Activated T-helper 2 cell treated with anti-CD3 and anti-CD28 coated beads, Interferon-gamma antibody, Interleukin-2, Interleukin-4, amounts not matched to agents 10 μg/mL and 5 μg/mL and 100 μg/mL, durations not matched to agents 14 hours and 24 hours and 36 hours (primary cell): ENCODE measurements around the gene ADRA2C. TPM values are rescaled to one million over a fixed set of nuclear protein-coding genes. Genes with fewer than 3 reads are reported as not detected.

Experiments used
- DNase-seq: peaks from one replicate; pipeline ENCODE4 v3.0.0; 2021; ENCODE audit warnings: low spot score
- H3K27ac Mint-ChIP-seq: one replicate; pipeline ENCODE4 v1.8.0; 2021; ENCODE audit warnings: mixed read lengths
- H3K27me3 Mint-ChIP-seq: one replicate; pipeline ENCODE4 v1.8.0; 2021; ENCODE audit warnings: low read depth, mixed read lengths
- H3K36me3 Mint-ChIP-seq: one replicate; pipeline ENCODE4 v1.8.0; 2021; ENCODE audit warnings: low read depth, mixed read lengths
- H3K4me1 Mint-ChIP-seq: one replicate; pipeline ENCODE4 v1.8.0; 2021; ENCODE audit warnings: low read depth, mixed read lengths
- H3K4me3 Mint-ChIP-seq: one replicate; pipeline ENCODE4 v1.8.0; 2021; ENCODE audit warnings: low read depth, mild to moderate bottlenecking, moderate library complexity, mixed read lengths
- H3K9me3 Mint-ChIP-seq: one replicate; pipeline ENCODE4 v1.8.0; 2021; ENCODE audit warnings: mixed read lengths
- intact Hi-C: fragments of 100-400 bp; cut with micrococcal nuclease; formaldehyde crosslinking; loops from one replicate; pipeline ENCODE4 v1.15.1; 2023
- total RNA-seq: library from RNA; stranded (reverse); gene quantifications from 2 replicates; pipeline ENCODE4 v1.2.3, GENCODE V29; 2022

ADRA2C gene
- total RNA-seq, 1 donor from 2014 or later = not detected

GRCh38 chr4:3741217-3742011, 24.8 kb upstream of the ADRA2C start:
- Mint-ChIP-seq H3K9me3 (peaks cover 13% of the 10 kb centered on the region), H3K4me1 (no peaks in the 10 kb centered on the region), H3K27me3 (peaks cover 13% of the 10 kb centered on the region), H3K36me3 (no peaks in the 10 kb centered on the region), H3K4me3 (no peak overlapping the region), H3K27ac (no peak overlapping the region)
- no peak for DNase-seq
- intact Hi-C loops = no loop called here

- H3K27ac Mint-ChIP-seq = no peak overlapping the region
- no peaks in the 10 kb centered on the region for H3K36me3 Mint-ChIP-seq
Measured at GRCh38 chr4:3742610-3743009, 23.6 kb upstream of the ADRA2C start.

GRCh38 chr4:3744232-3744631, 22.0 kb upstream of the ADRA2C start:
- H3K9me3 Mint-ChIP-seq = peaks cover 13% of the 10 kb centered on the region
- H3K36me3 Mint-ChIP-seq = no peaks in the 10 kb centered on the region
- no peak overlapping the region for H3K27ac Mint-ChIP-seq
- H3K27me3 Mint-ChIP-seq = peaks cover 20% of the 10 kb centered on the region
- no peaks in the 10 kb centered on the region for H3K4me1 Mint-ChIP-seq
- DNase-seq = no peak
- intact Hi-C loops = no loop called here
- no peak overlapping the region for H3K4me3 Mint-ChIP-seq

More at GRCh38 chr4:3742610-3743009, 23.6 kb upstream of the ADRA2C start:
- intact Hi-C loops = no loop called here
- no peak for DNase-seq
- Mint-ChIP-seq H3K9me3 (peaks cover 13% of the 10 kb centered on the region), H3K4me3 (no peak overlapping the region), H3K4me1 (no peaks in the 10 kb centered on the region), H3K27me3 (peaks cover 17% of the 10 kb centered on the region)

GRCh38 chr4:3744901-3745300, 21.3 kb upstream of the ADRA2C start:
- intact Hi-C loops = no loop called here
- H3K9me3 Mint-ChIP-seq = peaks cover 13% of the 10 kb centered on the region
- no peaks in the 10 kb centered on the region for H3K4me1 Mint-ChIP-seq
- no peak for DNase-seq
- no peaks in the 10 kb centered on the region for H3K36me3 Mint-ChIP-seq
- peaks cover 20% of the 10 kb centered on the region for H3K27me3 Mint-ChIP-seq
- no peak overlapping the region for H3K27ac Mint-ChIP-seq
- no peak overlapping the region for H3K4me3 Mint-ChIP-seq

- no peak for DNase-seq
- H3K27me3 Mint-ChIP-seq = peaks cover 20% of the 10 kb centered on the region
Measured at GRCh38 chr4:3745886-3746656, 20.1 kb upstream of the ADRA2C start.

GRCh38 chr4:3746701-3747580, 19.2 kb upstream of the ADRA2C start:
- Mint-ChIP-seq H3K27me3 (peaks cover 20% of the 10 kb centered on the region), H3K27ac (no peak overlapping the region)
- intact Hi-C loops = no loop called here

More at GRCh38 chr4:3745886-3746656, 20.1 kb upstream of the ADRA2C start:
- Mint-ChIP-seq H3K4me3 (no peak overlapping the region), H3K9me3 (peaks cover 13% of the 10 kb centered on the region), H3K4me1 (no peaks in the 10 kb centered on the region), H3K27ac (no peak overlapping the region), H3K36me3 (no peaks in the 10 kb centered on the region)
- intact Hi-C loops = no loop called here

GRCh38 chr4:3747581-3747904, 18.6 kb upstream of the ADRA2C start:
- H3K4me3 Mint-ChIP-seq = no peak overlapping the region
- H3K4me1 Mint-ChIP-seq = no peaks in the 10 kb centered on the region
- no peak overlapping the region for H3K27ac Mint-ChIP-seq
- no peaks in the 10 kb centered on the region for H3K36me3 Mint-ChIP-seq
- no peak for DNase-seq
- H3K27me3 Mint-ChIP-seq = peaks cover 20% of the 10 kb centered on the region
- H3K9me3 Mint-ChIP-seq = peaks cover 12% of the 10 kb centered on the region
- intact Hi-C loops = no loop called here

More at GRCh38 chr4:3746701-3747580, 19.2 kb upstream of the ADRA2C start:
- Mint-ChIP-seq H3K36me3 (no peaks in the 10 kb centered on the region), H3K4me1 (no peaks in the 10 kb centered on the region), H3K9me3 (peaks cover 13% of the 10 kb centered on the region), H3K4me3 (no peak overlapping the region)
- DNase-seq = no peak

- DNase-seq = no peak
- H3K36me3 Mint-ChIP-seq = no peaks in the 10 kb centered on the region
- peaks cover 20% of the 10 kb centered on the region for H3K27me3 Mint-ChIP-seq
- intact Hi-C loops = no loop called here
- H3K4me1 Mint-ChIP-seq = no peaks in the 10 kb centered on the region
- H3K27ac Mint-ChIP-seq = no peak overlapping the region
- peaks cover 6% of the 10 kb centered on the region for H3K9me3 Mint-ChIP-seq
- no peak overlapping the region for H3K4me3 Mint-ChIP-seq
Measured at GRCh38 chr4:3748136-3748898, 17.9 kb upstream of the ADRA2C start.

- Mint-ChIP-seq H3K4me3 (no peak overlapping the region), H3K27ac (no peak overlapping the region), H3K4me1 (no peaks in the 10 kb centered on the region), H3K9me3 (peaks cover 6% of the 10 kb centered on the region), H3K36me3 (no peaks in the 10 kb centered on the region), H3K27me3 (peaks cover 20% of the 10 kb centered on the region)
- DNase-seq = no peak
- intact Hi-C loops = no loop called here
Measured at GRCh38 chr4:3749081-3749480, 17.1 kb upstream of the ADRA2C start.

- Mint-ChIP-seq H3K4me3 (no peak overlapping the region), H3K27ac (no peak overlapping the region), H3K9me3 (peaks cover 6% of the 10 kb centered on the region), H3K27me3 (peaks cover 11% of the 10 kb centered on the region), H3K4me1 (no peaks in the 10 kb centered on the region), H3K36me3 (no peaks in the 10 kb centered on the region)
- DNase-seq = no peak
- intact Hi-C loops = no loop called here
Measured at GRCh38 chr4:3750334-3750733, 15.9 kb upstream of the ADRA2C start.

- Mint-ChIP-seq H3K4me1 (no peaks in the 10 kb centered on the region), H3K27ac (no peak overlapping the region), H3K36me3 (no peaks in the 10 kb centered on the region), H3K4me3 (no peak overlapping the region), H3K27me3 (peaks cover 6% of the 10 kb centered on the region), H3K9me3 (no peaks in the 10 kb centered on the region)
- intact Hi-C loops = no loop called here
- DNase-seq = no peak
Measured at GRCh38 chr4:3752022-3752421, 14.2 kb upstream of the ADRA2C start.

- no peaks in the 10 kb centered on the region for H3K36me3 Mint-ChIP-seq
- intact Hi-C loops = no loop called here
- H3K27ac Mint-ChIP-seq = no peak overlapping the region
- no peak overlapping the region for H3K4me3 Mint-ChIP-seq
- H3K4me1 Mint-ChIP-seq = no peaks in the 10 kb centered on the region
- no peaks in the 10 kb centered on the region for H3K27me3 Mint-ChIP-seq
- H3K9me3 Mint-ChIP-seq = no peaks in the 10 kb centered on the region
- no peak for DNase-seq
Measured at GRCh38 chr4:3753726-3754412, 12.3 kb upstream of the ADRA2C start.
